RWPE1 (cell line): Measurements from ENCODE around the gene PREB.

Experiments
- CTCF ChIA-PET: fragments of 350-600 bp; sonication (Branson Sonifier 250); formaldehyde crosslinking; extraction: SDS; loops from one replicate; lab custom pipeline; 2021; lab: Yijun Ruan, JAX
- POLR2A ChIA-PET: fragments of 400-600 bp; formaldehyde crosslinking; extraction: SDS; loops from one replicate; lab custom pipeline; 2020; ENCODE audit warnings: antibody characterized with exemption; ENCODE audit not compliant: low non-redundant PET; lab: Yijun Ruan, JAX
- DNase-seq: peaks from one replicate; pipeline ENCODE4 v3.0.0; 2012; ENCODE audit warnings: low spot score
- H3K27ac ChIP-seq: fragments of 450-650 bp; 2 replicates; pipeline ENCODE4 v1.5.1; 2017
- CTCF ChIP-seq: fragments of 450-650 bp; conservative IDR thresholded peaks from 2 replicates; pipeline ENCODE4 v1.5.1; 2017; ENCODE audit warnings: low read depth, mild to moderate bottlenecking

PREB gene

GRCh38 chr2:27100036-27100435 lies 34.4 kb downstream of the PREB start:
- TF ChIP-seq CTCF = no peak
- ChIA-PET CTCF (interaction anchor here (1.3 to 2.6 kb wide), 3 partner anchors 70 to 181 kb away, joined by 3 to 14 read pairs (median 13); no protein-coding TSS in a partner anchor), POLR2A (interaction anchor here (0.5 kb wide), 1 partner anchor 31 kb away, joined by 3 read pairs; no protein-coding TSS in a partner anchor)
- H3K27ac ChIP-seq = no peak overlapping the region
- DNase-seq = no peak

- CTCF ChIA-PET = interaction anchor here (0.8 to 2.6 kb wide), 4 partner anchors 70 to 394 kb away, joined by 3 to 14 read pairs (median 10); no protein-coding TSS in a partner anchor
- H3K27ac ChIP-seq = no peak overlapping the region
- no peak for TF ChIP-seq CTCF
- POLR2A ChIA-PET = no interaction called here
- DNase-seq = no peak
These were observed 35.0 kb downstream of the PREB start for GRCh38 chr2:27099334-27099955.

- POLR2A ChIA-PET = no interaction called here
- no peak for TF ChIP-seq CTCF
- no peak overlapping the region for H3K27ac ChIP-seq
- no peak for DNase-seq
- CTCF ChIA-PET = interaction anchor here (0.6 to 0.7 kb wide), 2 partner anchors 25 to 183 kb away, joined by 3 read pairs; no protein-coding TSS in a partner anchor
These were observed 37.1 kb downstream of the PREB start for GRCh38 chr2:27097341-27097740.

- no peak for DNase-seq
- TF ChIP-seq CTCF = no peak
- CTCF ChIA-PET = interaction anchor here (0.6 to 1.4 kb wide), 3 partner anchors 24 to 183 kb away, joined by 3 to 4 read pairs (median 3); no protein-coding TSS in a partner anchor
- no peak overlapping the region for H3K27ac ChIP-seq
- POLR2A ChIA-PET = no interaction called here
These were observed 37.6 kb downstream of the PREB start for GRCh38 chr2:27096748-27097297.

- peak; percentile 45 for DNase-seq
- POLR2A ChIA-PET = no interaction called here
- no peak overlapping the region for H3K27ac ChIP-seq
- CTCF ChIA-PET = interaction anchor here (0.6 to 1.4 kb wide), 3 partner anchors 9 to 1170 kb away, joined by 3 to 4 read pairs (median 3); partner anchors contain the start of gene KHK
- no peak for TF ChIP-seq CTCF
These were observed 38.4 kb downstream of the PREB start for GRCh38 chr2:27095745-27096651.

- ChIA-PET POLR2A (interaction anchor here (0.6 kb wide), 1 partner anchor 248 kb away, joined by 3 read pairs; no protein-coding TSS in a partner anchor), CTCF (interaction anchor here (0.6 to 1.1 kb wide), 2 partner anchors 9 to 184 kb away, joined by 3 read pairs; partner anchors contain the start of gene KHK)
- no peak for DNase-seq
- no peak overlapping the region for H3K27ac ChIP-seq
- no peak for TF ChIP-seq CTCF
These were observed 39.0 kb downstream of the PREB start for GRCh38 chr2:27095427-27095744.
